HEK293 (cell line): Measurements from ENCODE around the gene MST1R.

Source experiments
- CTCF ChIA-PET: fragments of 350-600 bp; formaldehyde crosslinking; extraction: SDS; loops from one replicate; lab custom pipeline; 2021; ENCODE audit warnings: antibody characterized with exemption; lab: Yijun Ruan, JAX
- POLR2A ChIA-PET: fragments of 300-600 bp; formaldehyde crosslinking; extraction: SDS; loops from one replicate; lab custom pipeline; 2020; ENCODE audit warnings: antibody characterized with exemption, inconsistent platforms; lab: Yijun Ruan, JAX
- H3K27ac ChIP-seq: fragments of 200-500 bp; sonication (Bioruptor generic); 2 replicates; pipeline ENCODE4 v1.5.1; 2014; ENCODE audit warnings: low read depth, low read length, control low read depth, inconsistent platforms; ENCODE audit errors: extremely low read depth
- H3K36me3 ChIP-seq, 2 experiments: fragments of 200-500 bp in 1 of 2; sonication (Bioruptor generic) in 1 of 2; 1 replicate in 1 of 2; 2 replicates in 1 of 2; pipeline ENCODE4 v1.5.1; 2014 to 2017; ENCODE audit warnings: inconsistent platforms in 2 of 2, low read length in 2 of 2; ENCODE audit not compliant: control insufficient read depth in 2 of 2, insufficient read depth in 1 of 2
- H3K4me1 ChIP-seq: fragments of 200-500 bp; sonication (Bioruptor generic); 2 replicates; pipeline ENCODE4 v1.5.1; 2014; ENCODE audit warnings: mild to moderate bottlenecking, low read length, inconsistent platforms; ENCODE audit not compliant: control insufficient read depth, insufficient read depth
- H3K4me3 ChIP-seq: 2 replicates; pipeline ENCODE4 v1.5.1; 2011; ENCODE audit warnings: low read depth, mild to moderate bottlenecking, control low read depth, low read length, moderate library complexity
- H3K9me3 ChIP-seq: fragments of 200-500 bp; sonication (Bioruptor generic); 2 replicates; pipeline ENCODE4 v1.5.1; 2014; ENCODE audit warnings: low read depth, low read length, inconsistent platforms; ENCODE audit not compliant: control insufficient read depth, insufficient read depth
- BCL11B ChIP-seq: fragments of 450-650 bp; formaldehyde crosslinking; IDR thresholded peaks from 2 replicates; pipeline ENCODE4 v1.5.1; 2016; ENCODE audit warnings: low read depth, missing biosample characterization, missing genetic modification characterization
- GLIS1 ChIP-seq: fragments of 450-650 bp; formaldehyde crosslinking; IDR thresholded peaks from 2 replicates; pipeline ENCODE4 v1.5.1; 2016; ENCODE audit warnings: missing biosample characterization, missing genetic modification characterization
- TRIM28 ChIP-seq: IDR thresholded peaks from 2 replicates; pipeline ENCODE4 v1.6.1; 2011; ENCODE audit warnings: low read length, control low read depth, borderline replicate concordance
- YY2 ChIP-seq: fragments of 450-650 bp; formaldehyde crosslinking; IDR thresholded peaks from 2 replicates; pipeline ENCODE4 v1.5.1; 2016; ENCODE audit warnings: missing biosample characterization, missing genetic modification characterization
- ZBTB20 ChIP-seq: fragments of 450-650 bp; formaldehyde crosslinking; IDR thresholded peaks from 2 replicates; pipeline ENCODE4 v1.5.1; 2016; ENCODE audit warnings: missing biosample characterization, missing genetic modification characterization
- ZEB2 ChIP-seq: fragments of 450-650 bp; formaldehyde crosslinking; IDR thresholded peaks from 2 replicates; pipeline ENCODE4 v1.5.1; 2016; ENCODE audit warnings: missing biosample characterization, missing genetic modification characterization
- ZFP41 ChIP-seq: fragments of 450-650 bp; formaldehyde crosslinking; IDR thresholded peaks from 2 replicates; pipeline ENCODE4 v1.5.1; 2016; ENCODE audit warnings: missing biosample characterization, missing genetic modification characterization, borderline replicate concordance
- ZFP69B ChIP-seq: fragments of 450-650 bp; formaldehyde crosslinking; IDR thresholded peaks from 2 replicates; pipeline ENCODE4 v1.5.1; 2016; ENCODE audit warnings: missing biosample characterization, missing genetic modification characterization
- ZNF157 ChIP-seq: fragments of 450-650 bp; formaldehyde crosslinking; IDR thresholded peaks from 2 replicates; pipeline ENCODE4 v1.5.1; 2016; ENCODE audit warnings: missing biosample characterization, missing genetic modification characterization
- ZNF16 ChIP-seq: fragments of 450-650 bp; formaldehyde crosslinking; IDR thresholded peaks from 2 replicates; pipeline ENCODE4 v1.5.1; 2016; ENCODE audit warnings: low read depth, missing biosample characterization, missing genetic modification characterization
- ZNF202 ChIP-seq: fragments of 450-650 bp; formaldehyde crosslinking; IDR thresholded peaks from 2 replicates; pipeline ENCODE4 v1.5.1; 2016; ENCODE audit warnings: missing biosample characterization, missing genetic modification characterization, borderline replicate concordance
- ZNF366 ChIP-seq: fragments of 450-650 bp; formaldehyde crosslinking; conservative IDR thresholded peaks from 2 replicates; pipeline ENCODE4 v1.5.1; 2016; ENCODE audit warnings: missing biosample characterization, missing genetic modification characterization
- ZNF423 ChIP-seq: fragments of 450-650 bp; formaldehyde crosslinking; IDR thresholded peaks from 2 replicates; pipeline ENCODE4 v1.5.1; 2016; ENCODE audit warnings: missing biosample characterization, missing genetic modification characterization
- ZNF501 ChIP-seq: fragments of 450-650 bp; formaldehyde crosslinking; IDR thresholded peaks from 2 replicates; pipeline ENCODE4 v1.5.1; 2016; ENCODE audit warnings: missing biosample characterization, missing genetic modification characterization
- ZNF529 ChIP-seq: fragments of 450-650 bp; formaldehyde crosslinking; IDR thresholded peaks from 2 replicates; pipeline ENCODE4 v1.5.1; 2017; ENCODE audit warnings: missing genetic modification characterization, missing biosample characterization; ENCODE audit not compliant: insufficient replicate concordance
- ZNF623 ChIP-seq: fragments of 450-650 bp; formaldehyde crosslinking; IDR thresholded peaks from 2 replicates; pipeline ENCODE4 v1.5.1; 2016; ENCODE audit warnings: missing biosample characterization, missing genetic modification characterization
- ZXDB ChIP-seq: fragments of 450-650 bp; formaldehyde crosslinking; IDR thresholded peaks from 2 replicates; pipeline ENCODE4 v1.5.1; 2016; ENCODE audit warnings: missing biosample characterization, missing genetic modification characterization
- TF ChIP-seq, protein P1 (sequence below): fragments of 450-650 bp; IDR thresholded peaks from 2 replicates; pipeline ENCODE4 v1.5.1; 2018; ENCODE audit warnings: missing biosample characterization, mild to moderate bottlenecking, missing genetic modification characterization
- TF ChIP-seq, protein P2 (sequence below): fragments of 450-650 bp; formaldehyde crosslinking; IDR thresholded peaks from 2 replicates; pipeline ENCODE4 v1.5.1; 2016; ENCODE audit warnings: missing biosample characterization, missing genetic modification characterization, low read depth
- TF ChIP-seq, protein P3 (sequence below): fragments of 450-650 bp; formaldehyde crosslinking; IDR thresholded peaks from 2 replicates; pipeline ENCODE4 v1.5.1; 2016; ENCODE audit warnings: missing biosample characterization, missing genetic modification characterization
- TF ChIP-seq, protein P4 (sequence below): fragments of 450-650 bp; formaldehyde crosslinking; IDR thresholded peaks from 2 replicates; pipeline ENCODE4 v1.5.1; 2017; ENCODE audit warnings: missing biosample characterization, missing genetic modification characterization
- TF ChIP-seq, protein P5 (sequence below): sonication (generic); formaldehyde crosslinking; IDR thresholded peaks from 2 replicates; pipeline ENCODE4 v1.8.1; 2022; ENCODE audit warnings: mild to moderate bottlenecking, moderate library complexity, missing genetic modification reagents
- TF ChIP-seq, protein P6 (sequence below): fragments of 450-650 bp; formaldehyde crosslinking; IDR thresholded peaks from 2 replicates; pipeline ENCODE4 v1.5.1; 2016; ENCODE audit warnings: missing biosample characterization, missing genetic modification characterization

The MST1R gene

DNA sequence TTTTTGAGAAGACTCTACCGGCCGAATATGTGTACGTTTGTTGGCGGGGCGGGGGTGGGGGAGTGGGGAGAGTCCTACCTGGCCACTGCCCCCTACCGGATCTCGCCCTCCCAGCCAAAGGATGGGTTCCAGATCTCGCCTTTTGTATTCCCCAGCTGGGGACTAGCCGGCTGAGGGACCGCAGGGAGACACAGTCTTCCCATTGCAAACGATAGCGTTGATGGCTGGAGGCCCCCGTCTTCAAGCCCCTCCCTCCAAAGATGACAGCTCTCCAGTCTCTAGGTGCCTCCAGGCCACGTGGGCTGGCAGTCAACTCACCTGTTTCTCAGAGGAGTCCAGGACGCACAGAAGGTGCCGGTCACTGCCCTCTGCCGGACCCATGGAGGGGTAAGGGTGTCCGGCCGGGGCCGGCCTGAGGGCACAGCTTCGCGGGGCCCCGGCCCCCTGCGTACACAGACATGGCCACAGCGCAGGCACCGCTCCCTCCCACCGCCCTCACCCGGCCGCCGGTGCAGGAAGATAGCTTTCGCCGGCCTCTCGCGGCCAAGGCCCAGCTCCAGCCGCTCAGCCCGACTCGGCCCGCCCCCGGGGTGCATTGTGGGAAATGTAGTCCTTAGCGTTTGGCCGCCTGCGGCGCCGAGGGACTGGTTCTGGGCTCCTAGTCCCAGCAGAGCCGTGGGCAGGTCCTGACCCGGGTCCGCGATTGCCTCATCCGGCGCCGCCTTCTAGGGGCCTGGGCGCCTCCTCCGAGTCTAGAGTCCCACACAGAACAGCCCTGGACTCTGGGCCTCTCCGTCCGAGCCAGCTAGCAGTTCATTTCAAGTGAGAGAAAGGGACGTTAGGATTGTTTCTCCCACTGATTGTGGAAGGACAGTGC lies 25.9 kb upstream of the MST1R start, which contains the start of gene MON1A:
MON1A (minus strand) TSS at position 521 of the 877 bp plus-strand sequence. CDS start 16,465 bp downstream, outside the sequence.
- H3K4me1 ChIP-seq, result no peaks in the 10 kb centered on the region; the same call in 1 of the 2 replicates
- ChIA-PET POLR2A (interaction anchor here (0.6 to 1.6 kb wide), 9 partner anchors 9 to 402 kb away, joined by 3 to 43 read pairs (median 4); partner anchors contain the start of gene RBM6), CTCF (interaction anchor here (0.6 to 0.9 kb wide), 4 partner anchors 11 to 190 kb away, joined by 3 to 5 read pairs (median 4); no protein-coding TSS in a partner anchor)
- no peaks in the 10 kb centered on the region for H3K9me3 ChIP-seq
- H3K36me3 ChIP-seq, result no peaks in the 10 kb centered on the region
- peak within 1 kb of the TSS; percentile 32; the same call in 1 of the 2 replicates for H3K27ac ChIP-seq
- H3K4me3 ChIP-seq, result peak within 1 kb of the TSS; percentile 82
- TF ChIP-seq ZNF366 (tag by site-specific recombination) (no peak), ZBTB20 (tag by site-specific recombination) (peak; percentile 98), ZFP69B (tag by site-specific recombination) (peak; percentile 88), YY2 (0 out of 2 replicates have a peak, but pooled peaks have one; percentile 48), ZNF202 (tag by site-specific recombination) (no peak), ZFP41 (tag by site-specific recombination) (no peak), TRIM28 (0 out of 2 replicates have a peak, but pooled peaks have one; percentile 19), ZNF16 (tag by site-specific recombination) (no peak), ZXDB (tag by site-specific recombination) (peak; percentile 80), ZNF157 (tag by site-specific recombination) (no peak), ZNF623 (tag by site-specific recombination) (no peak), BCL11B (peak; percentile 69), ZNF423 (tag by site-specific recombination) (peak; percentile 38; the same call in 1 of the 2 replicates), ZNF501 (tag by site-specific recombination) (peak; percentile 73), ZNF529 (tag by site-specific recombination) (no peak), GLIS1 (tag by site-specific recombination) (peak; percentile 74; the same call in 1 of the 2 replicates), ZEB2 (peak; percentile 74)
- TF ChIP-seq, protein P1, sequence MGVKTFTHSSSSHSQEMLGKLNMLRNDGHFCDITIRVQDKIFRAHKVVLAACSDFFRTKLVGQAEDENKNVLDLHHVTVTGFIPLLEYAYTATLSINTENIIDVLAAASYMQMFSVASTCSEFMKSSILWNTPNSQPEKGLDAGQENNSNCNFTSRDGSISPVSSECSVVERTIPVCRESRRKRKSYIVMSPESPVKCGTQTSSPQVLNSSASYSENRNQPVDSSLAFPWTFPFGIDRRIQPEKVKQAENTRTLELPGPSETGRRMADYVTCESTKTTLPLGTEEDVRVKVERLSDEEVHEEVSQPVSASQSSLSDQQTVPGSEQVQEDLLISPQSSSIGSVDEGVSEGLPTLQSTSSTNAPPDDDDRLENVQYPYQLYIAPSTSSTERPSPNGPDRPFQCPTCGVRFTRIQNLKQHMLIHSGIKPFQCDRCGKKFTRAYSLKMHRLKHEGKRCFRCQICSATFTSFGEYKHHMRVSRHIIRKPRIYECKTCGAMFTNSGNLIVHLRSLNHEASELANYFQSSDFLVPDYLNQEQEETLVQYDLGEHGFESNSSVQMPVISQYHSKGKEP (tag by site-specific recombination), result 0 out of 2 replicates have a peak, but pooled peaks have one; percentile 5
- TF ChIP-seq, protein P2, sequence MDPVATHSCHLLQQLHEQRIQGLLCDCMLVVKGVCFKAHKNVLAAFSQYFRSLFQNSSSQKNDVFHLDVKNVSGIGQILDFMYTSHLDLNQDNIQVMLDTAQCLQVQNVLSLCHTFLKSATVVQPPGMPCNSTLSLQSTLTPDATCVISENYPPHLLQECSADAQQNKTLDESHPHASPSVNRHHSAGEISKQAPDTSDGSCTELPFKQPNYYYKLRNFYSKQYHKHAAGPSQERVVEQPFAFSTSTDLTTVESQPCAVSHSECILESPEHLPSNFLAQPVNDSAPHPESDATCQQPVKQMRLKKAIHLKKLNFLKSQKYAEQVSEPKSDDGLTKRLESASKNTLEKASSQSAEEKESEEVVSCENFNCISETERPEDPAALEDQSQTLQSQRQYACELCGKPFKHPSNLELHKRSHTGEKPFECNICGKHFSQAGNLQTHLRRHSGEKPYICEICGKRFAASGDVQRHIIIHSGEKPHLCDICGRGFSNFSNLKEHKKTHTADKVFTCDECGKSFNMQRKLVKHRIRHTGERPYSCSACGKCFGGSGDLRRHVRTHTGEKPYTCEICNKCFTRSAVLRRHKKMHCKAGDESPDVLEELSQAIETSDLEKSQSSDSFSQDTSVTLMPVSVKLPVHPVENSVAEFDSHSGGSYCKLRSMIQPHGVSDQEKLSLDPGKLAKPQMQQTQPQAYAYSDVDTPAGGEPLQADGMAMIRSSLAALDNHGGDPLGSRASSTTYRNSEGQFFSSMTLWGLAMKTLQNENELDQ, result no peak
- TF ChIP-seq, protein P3, sequence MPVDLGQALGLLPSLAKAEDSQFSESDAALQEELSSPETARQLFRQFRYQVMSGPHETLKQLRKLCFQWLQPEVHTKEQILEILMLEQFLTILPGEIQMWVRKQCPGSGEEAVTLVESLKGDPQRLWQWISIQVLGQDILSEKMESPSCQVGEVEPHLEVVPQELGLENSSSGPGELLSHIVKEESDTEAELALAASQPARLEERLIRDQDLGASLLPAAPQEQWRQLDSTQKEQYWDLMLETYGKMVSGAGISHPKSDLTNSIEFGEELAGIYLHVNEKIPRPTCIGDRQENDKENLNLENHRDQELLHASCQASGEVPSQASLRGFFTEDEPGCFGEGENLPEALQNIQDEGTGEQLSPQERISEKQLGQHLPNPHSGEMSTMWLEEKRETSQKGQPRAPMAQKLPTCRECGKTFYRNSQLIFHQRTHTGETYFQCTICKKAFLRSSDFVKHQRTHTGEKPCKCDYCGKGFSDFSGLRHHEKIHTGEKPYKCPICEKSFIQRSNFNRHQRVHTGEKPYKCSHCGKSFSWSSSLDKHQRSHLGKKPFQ (tag by site-specific recombination), result no peak
- TF ChIP-seq, protein P4, sequence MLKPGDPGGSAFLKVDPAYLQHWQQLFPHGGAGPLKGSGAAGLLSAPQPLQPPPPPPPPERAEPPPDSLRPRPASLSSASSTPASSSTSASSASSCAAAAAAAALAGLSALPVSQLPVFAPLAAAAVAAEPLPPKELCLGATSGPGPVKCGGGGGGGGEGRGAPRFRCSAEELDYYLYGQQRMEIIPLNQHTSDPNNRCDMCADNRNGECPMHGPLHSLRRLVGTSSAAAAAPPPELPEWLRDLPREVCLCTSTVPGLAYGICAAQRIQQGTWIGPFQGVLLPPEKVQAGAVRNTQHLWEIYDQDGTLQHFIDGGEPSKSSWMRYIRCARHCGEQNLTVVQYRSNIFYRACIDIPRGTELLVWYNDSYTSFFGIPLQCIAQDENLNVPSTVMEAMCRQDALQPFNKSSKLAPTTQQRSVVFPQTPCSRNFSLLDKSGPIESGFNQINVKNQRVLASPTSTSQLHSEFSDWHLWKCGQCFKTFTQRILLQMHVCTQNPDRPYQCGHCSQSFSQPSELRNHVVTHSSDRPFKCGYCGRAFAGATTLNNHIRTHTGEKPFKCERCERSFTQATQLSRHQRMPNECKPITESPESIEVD, result no peak
- TF ChIP-seq, protein P5, sequence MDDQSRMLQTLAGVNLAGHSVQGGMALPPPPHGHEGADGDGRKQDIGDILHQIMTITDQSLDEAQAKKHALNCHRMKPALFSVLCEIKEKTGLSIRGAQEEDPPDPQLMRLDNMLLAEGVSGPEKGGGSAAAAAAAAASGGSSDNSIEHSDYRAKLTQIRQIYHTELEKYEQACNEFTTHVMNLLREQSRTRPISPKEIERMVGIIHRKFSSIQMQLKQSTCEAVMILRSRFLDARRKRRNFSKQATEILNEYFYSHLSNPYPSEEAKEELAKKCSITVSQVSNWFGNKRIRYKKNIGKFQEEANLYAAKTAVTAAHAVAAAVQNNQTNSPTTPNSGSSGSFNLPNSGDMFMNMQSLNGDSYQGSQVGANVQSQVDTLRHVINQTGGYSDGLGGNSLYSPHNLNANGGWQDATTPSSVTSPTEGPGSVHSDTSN, result peak; percentile 54; the same call in 1 of the 2 replicates
- TF ChIP-seq, protein P6, sequence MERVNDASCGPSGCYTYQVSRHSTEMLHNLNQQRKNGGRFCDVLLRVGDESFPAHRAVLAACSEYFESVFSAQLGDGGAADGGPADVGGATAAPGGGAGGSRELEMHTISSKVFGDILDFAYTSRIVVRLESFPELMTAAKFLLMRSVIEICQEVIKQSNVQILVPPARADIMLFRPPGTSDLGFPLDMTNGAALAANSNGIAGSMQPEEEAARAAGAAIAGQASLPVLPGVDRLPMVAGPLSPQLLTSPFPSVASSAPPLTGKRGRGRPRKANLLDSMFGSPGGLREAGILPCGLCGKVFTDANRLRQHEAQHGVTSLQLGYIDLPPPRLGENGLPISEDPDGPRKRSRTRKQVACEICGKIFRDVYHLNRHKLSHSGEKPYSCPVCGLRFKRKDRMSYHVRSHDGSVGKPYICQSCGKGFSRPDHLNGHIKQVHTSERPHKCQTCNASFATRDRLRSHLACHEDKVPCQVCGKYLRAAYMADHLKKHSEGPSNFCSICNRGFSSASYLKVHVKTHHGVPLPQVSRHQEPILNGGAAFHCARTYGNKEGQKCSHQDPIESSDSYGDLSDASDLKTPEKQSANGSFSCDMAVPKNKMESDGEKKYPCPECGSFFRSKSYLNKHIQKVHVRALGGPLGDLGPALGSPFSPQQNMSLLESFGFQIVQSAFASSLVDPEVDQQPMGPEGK (tag by site-specific recombination), result peak; percentile 59
